Mesenteric fat pad (tissue), 1 donor: Measurements from ENCODE around the gene ABCA10. TPM values are rescaled to one million over a fixed set of nuclear protein-coding genes. Genes with fewer than 3 reads are reported as not detected.
"Not testable (repeated sequence)": the region's sequence is repeated elsewhere in the genome, so short reads cannot be mapped to it uniquely, and the experiment has no call there.

Source experiments
- DNase-seq: peaks from one replicate; pipeline ENCODE4 v3.0.0-alpha.2; 2020; ENCODE audit warnings: low spot score
- total RNA-seq: library from RNA; stranded (reverse); fragmentation: NEBNext Ultra II Directional; extraction: Animal tissue kit (Norgen Biotek cat#: 25700); gene quantifications from one replicate; pipeline ENCODE4 v1.2.1, GENCODE V29; 2021
- donor health status: DM: yes; HTN: yes; CAD: no.

Gene ABCA10
- total RNA-seq, 1 donor from 2014 or later = 17.8 TPM

GRCh38 chr17:69173118-69173517 lies 55.5 kb downstream of the ABCA10 start:
- no peak for DNase-seq

- no peak for DNase-seq
Measured at GRCh38 chr17:69170377-69170776, 58.2 kb downstream of the ABCA10 start.

GRCh38 chr17:69168642-69169041 lies 60.0 kb downstream of the ABCA10 start:
- DNase-seq = not testable (repeated sequence)

- DNase-seq = no peak
Measured at GRCh38 chr17:69166957-69167356, 61.7 kb downstream of the ABCA10 start.

- no peak for DNase-seq
Measured at GRCh38 chr17:69164206-69164605, 64.4 kb downstream of the ABCA10 start.

GRCh38 chr17:69159418-69159817 lies 69.2 kb downstream of the ABCA10 start:
- DNase-seq = no peak

GRCh38 chr17:69154267-69154666 lies 74.4 kb downstream of the ABCA10 start:
- no peak for DNase-seq

GRCh38 chr17:69150333-69150732 lies 78.3 kb downstream of the ABCA10 start:
- DNase-seq = no peak

GRCh38 chr17:69147460-69147859 lies 81.2 kb downstream of the ABCA10 start:
- no peak for DNase-seq

- DNase-seq = no peak
Measured at GRCh38 chr17:69144331-69145255, 84.0 kb downstream of the ABCA10 start.

- DNase-seq = no peak
Measured at GRCh38 chr17:69143683-69144231, 84.9 kb downstream of the ABCA10 start.

GRCh38 chr17:69143151-69143550 lies 85.5 kb downstream of the ABCA10 start:
- no peak for DNase-seq

- no peak for DNase-seq
Measured at GRCh38 chr17:69142175-69142802, 86.3 kb downstream of the ABCA10 start.

- no peak for DNase-seq
Measured at GRCh38 chr17:69141431-69142174, 87.0 kb downstream of the ABCA10 start, which contains the start of gene ABCA6. TSS of gene ABCA6 (minus strand) at chr17:69141895. CDS start at chr17:69140703, 1,192 bp downstream.

- no peak for DNase-seq
Measured at GRCh38 chr17:69134112-69134511, 94.5 kb downstream of the ABCA10 start.

GRCh38 chr17:69130627-69131296 lies 97.9 kb downstream of the ABCA10 start:
- no peak for DNase-seq

GRCh38 chr17:69123626-69124025 lies 105.0 kb downstream of the ABCA10 start:
- no peak for DNase-seq

- no peak for DNase-seq
Measured at GRCh38 chr17:69122065-69122464, 106.6 kb downstream of the ABCA10 start.

GRCh38 chr17:69117855-69118784 lies 110.5 kb downstream of the ABCA10 start:
- DNase-seq = no peak

GRCh38 chr17:69111794-69112193 lies 116.8 kb downstream of the ABCA10 start:
- no peak for DNase-seq
